GM10266 (cell line): Measurements from ENCODE around the gene PGP.

ENCODE experiments used
- DNase-seq: peaks from one replicate; pipeline ENCODE4 v3.0.0; 2012; ENCODE audit errors: extremely low spot score
- TF ChIP-seq, protein P1 (sequence below): IDR thresholded peaks from 2 replicates; pipeline ENCODE4 v1.5.1; 2012; ENCODE audit warnings: mild to moderate bottlenecking, low read depth; ENCODE audit not compliant: control insufficient read depth, insufficient read depth; ENCODE audit errors: missing control alignments

Gene PGP

DNA sequence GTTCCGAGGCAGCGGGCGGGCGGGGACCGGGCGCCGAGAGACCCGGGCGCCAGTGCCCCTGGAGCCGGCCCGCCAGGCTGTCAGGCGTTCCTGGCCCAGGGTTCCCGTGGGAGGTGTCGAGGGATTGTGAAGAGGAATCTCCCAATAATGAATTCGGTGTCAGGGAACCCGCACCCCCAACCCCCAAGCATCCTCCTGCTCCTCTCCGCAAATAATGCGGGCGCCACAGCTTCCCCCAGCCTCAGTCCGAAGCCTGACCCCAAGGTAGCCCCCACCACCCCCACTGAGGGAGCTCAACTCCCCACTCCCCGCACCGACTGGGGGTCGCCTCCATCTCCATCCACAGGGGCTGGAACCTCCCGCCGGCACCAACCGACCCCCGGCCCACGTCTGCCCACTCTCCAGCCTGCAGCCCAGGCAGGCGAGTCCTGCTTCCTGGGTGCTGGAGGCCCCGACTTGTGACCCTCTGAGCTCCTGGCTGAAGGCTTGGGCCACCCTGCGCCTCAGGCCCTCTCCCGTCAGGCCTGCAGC, 17.6 kb downstream of the PGP start:
- DNase-seq, result no peak
- TF ChIP-seq, protein P1, sequence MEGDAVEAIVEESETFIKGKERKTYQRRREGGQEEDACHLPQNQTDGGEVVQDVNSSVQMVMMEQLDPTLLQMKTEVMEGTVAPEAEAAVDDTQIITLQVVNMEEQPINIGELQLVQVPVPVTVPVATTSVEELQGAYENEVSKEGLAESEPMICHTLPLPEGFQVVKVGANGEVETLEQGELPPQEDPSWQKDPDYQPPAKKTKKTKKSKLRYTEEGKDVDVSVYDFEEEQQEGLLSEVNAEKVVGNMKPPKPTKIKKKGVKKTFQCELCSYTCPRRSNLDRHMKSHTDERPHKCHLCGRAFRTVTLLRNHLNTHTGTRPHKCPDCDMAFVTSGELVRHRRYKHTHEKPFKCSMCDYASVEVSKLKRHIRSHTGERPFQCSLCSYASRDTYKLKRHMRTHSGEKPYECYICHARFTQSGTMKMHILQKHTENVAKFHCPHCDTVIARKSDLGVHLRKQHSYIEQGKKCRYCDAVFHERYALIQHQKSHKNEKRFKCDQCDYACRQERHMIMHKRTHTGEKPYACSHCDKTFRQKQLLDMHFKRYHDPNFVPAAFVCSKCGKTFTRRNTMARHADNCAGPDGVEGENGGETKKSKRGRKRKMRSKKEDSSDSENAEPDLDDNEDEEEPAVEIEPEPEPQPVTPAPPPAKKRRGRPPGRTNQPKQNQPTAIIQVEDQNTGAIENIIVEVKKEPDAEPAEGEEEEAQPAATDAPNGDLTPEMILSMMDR, result no peak

DNA sequence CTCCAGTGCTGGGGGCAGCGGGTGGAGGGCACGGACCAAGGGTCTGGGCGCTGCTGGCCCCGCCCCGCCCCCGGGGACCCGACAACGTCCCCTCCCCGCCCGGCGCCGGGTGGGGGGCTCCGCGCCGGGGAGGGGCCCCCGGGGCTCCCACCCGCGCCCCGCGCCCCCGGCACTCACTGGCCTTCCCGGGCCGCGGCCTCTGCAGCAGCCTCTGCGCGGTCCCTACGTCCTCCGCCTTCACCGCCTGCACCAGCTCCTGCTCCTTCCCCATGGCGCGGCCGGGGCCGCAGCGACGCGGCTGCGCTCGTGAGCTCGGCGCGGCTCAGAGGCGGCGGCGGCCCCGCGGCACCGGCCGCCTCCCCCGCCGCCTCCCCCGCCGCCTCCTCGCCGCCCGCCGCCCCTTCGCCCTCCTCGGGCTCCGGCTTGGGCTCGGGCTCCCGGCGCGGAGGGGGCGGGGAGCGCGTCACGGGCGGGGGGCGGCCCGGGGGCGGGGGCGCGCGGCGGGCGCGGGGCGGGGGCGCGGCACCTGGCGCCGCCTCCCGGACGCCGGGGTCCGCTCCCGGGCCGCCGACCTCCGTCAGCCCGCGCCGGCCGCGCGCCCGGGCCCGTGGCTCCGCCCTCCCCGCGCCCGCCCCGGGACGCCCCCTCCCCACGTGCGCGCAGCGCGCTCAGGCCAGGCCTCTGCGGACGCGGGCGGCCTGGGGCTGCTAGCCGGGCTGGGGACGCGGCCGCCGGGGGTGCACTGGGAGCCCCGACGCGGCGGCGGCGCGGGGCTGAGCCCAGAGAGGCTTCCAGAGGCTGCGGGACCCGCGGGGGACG, 18.3 kb downstream of the PGP start, which contains the start of gene CASKIN1:
TSS of gene CASKIN1 (minus strand) at position 444 of the 819 bp plus-strand sequence. CDS start at position 271, 173 bp downstream.
- TF ChIP-seq, protein P1, result no peak
- DNase-seq, result peak; percentile 71

DNA sequence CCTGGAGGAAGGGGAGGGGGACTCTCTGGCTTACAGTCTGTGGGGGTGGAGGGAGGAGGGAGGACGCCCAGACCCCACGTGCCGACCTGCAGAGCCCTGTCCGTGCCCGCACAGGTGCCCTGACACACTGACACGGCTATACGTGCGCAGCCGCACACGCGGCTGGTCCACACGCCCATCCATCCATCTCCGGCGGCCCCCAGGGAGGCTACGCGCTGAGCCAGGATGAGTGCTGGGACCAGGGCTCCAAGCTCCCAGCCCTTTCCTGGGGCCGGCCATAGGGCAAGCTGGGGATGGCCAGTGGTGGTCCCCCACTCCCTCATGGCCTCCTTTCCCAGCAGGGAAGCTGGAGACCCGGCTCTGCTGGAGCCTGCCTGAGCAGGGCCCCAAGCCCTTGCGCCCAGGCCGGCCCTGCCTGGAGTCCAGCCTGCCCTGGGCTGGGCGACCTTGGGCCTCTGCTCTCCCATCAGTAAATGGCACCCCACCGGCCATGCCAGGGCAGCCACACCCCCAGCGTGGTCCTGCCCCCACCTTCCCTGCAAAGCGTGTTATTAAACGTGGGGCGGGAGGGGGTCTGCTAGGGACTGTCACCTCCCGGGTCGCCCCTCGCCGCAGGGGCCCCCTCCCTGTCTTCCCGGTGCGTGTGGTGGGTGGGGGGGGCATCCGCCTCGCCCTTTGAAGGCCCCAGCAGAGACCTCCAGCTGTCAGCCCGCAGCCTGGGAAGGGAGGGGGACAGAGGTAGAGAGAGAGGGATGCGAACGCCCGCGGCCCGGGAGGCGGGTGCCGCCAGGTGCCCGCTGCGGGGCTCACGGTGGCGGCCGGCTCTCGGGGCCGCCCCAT, 19.1 kb downstream of the PGP start:
- TF ChIP-seq, protein P1, result no peak
- no peak for DNase-seq

DNA sequence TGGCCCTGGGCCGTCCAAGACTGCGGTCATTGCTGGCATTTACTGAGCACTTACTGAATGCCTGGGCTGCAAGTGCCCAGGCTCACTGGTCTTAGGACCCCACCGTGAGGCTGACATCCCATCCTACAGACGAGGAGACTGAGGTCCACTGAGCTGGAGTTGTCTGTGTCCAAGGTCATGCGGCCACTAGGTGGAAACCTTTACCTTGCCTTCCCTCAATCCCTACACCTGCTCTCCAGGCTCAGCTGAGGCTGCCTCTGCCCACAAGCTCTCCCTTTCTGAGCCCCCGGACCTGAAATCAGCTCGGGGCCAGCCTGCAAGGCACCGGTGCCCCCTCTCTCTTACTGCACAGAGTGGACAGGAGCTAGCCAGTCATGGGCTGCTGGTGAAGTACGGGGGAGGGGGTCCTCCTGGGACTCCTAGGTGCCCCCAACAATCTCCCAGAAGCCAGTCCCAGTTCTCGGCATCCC, 19.8 kb downstream of the PGP start:
- TF ChIP-seq, protein P1, result peak; percentile 71
- peak; percentile 85 for DNase-seq

DNA sequence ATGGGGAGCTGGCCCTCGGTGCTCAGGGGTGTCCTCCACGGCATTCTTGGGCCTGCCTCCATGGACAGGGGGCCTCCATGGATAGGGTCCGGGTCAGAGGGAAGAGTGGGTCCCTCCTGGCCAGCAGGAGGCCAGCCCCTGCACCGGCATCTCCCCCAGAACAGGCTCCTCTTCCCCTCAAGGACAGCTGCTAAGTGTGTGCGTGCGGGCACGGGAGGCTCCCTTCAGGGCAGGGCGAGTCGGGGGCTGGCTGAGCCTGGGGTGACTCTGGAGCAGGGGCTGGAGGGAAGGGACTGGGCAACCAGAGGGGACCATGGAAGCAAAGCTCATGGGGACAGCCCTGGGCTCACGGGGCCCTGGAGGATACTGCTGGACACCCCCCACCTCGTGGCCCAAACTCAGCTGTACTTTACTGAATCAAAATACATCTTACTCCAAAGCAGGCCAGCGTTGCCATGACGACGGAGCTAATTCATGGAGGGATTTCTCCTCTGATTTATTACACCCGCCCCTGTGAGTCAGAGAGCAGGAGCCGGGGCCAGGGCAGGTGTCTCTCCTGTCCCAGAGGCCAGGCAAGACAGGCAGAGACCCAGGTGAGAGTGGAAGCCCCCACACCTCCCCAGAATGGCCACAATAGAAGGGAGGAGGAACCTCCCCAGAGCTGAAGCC, 20.3 kb downstream of the PGP start:
- no peak for DNase-seq
- TF ChIP-seq, protein P1, result no peak

DNA sequence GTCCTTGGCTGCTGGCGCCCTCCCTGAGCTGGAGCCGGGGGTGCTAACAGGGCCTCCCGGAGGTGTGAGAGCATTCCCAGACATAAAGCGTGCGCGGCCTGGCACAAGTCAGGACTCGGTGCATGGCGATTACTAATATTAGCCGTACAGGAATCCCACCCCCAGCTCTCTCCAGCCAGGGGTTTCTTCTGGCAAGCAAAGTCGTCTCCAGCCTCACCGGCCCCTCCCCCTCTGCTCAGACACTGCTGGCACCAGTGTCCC, 23.3 kb downstream of the PGP start:
- no peak for DNase-seq
- TF ChIP-seq, protein P1, result no peak
